HCT116 (cell line): ENCODE measurements around the gene MACF1.
"Not testable (repeated sequence)": the region's sequence is repeated elsewhere in the genome, so short reads cannot be mapped to it uniquely, and the experiment has no call there.

Experiments used
- ATF3 ChIP-seq: IDR thresholded peaks from 2 replicates; pipeline ENCODE4 v1.6.1; 2012
- CBX3 ChIP-seq: IDR thresholded peaks from 2 replicates; pipeline ENCODE4 v1.6.1; 2012; ENCODE audit warnings: low read depth
- CEBPB ChIP-seq: IDR thresholded peaks from 2 replicates; pipeline ENCODE4 v1.6.1; 2012; ENCODE audit warnings: low read depth
- CTCF ChIP-seq, 3 experiments: fragments of 200-600 bp in 1 of 3; sonication (generic) in 1 of 3; IDR thresholded peaks in 2 of 3; conservative IDR thresholded peaks in 1 of 3; 2 replicates each; pipeline ENCODE4 v1.5.1; 2012 to 2017; ENCODE audit warnings: low read depth in 2 of 3, low read length in 2 of 3, antibody characterized with exemption in 1 of 3, borderline replicate concordance in 1 of 3, control low read depth in 1 of 3, mild to moderate bottlenecking in 1 of 3, mixed read lengths in 1 of 3, mixed run types in 1 of 3, moderate library complexity in 1 of 3; ENCODE audit not compliant: insufficient read depth in 1 of 3
- EZH2 ChIP-seq: fragments of 200-600 bp; sonication (generic); IDR thresholded peaks from 2 replicates; pipeline ENCODE4 v1.6.1; 2017; ENCODE audit warnings: antibody characterized with exemption, mixed run types
- EZH2phosphoT487 ChIP-seq: fragments of 200-600 bp; IDR thresholded peaks from 2 replicates; pipeline ENCODE4 v1.6.1; 2018; ENCODE audit warnings: antibody characterized with exemption, borderline replicate concordance
- POLR2A ChIP-seq: IDR thresholded peaks from 2 replicates; pipeline ENCODE4 v1.7.0; 2011; ENCODE audit warnings: borderline replicate concordance; ENCODE audit not compliant: insufficient read depth, insufficient read length; ENCODE audit errors: extremely low read depth
- POLR2AphosphoS5 ChIP-seq: IDR thresholded peaks from 2 replicates; pipeline ENCODE4 v1.6.1; 2011; ENCODE audit warnings: mild to moderate bottlenecking, low read depth, low read length, moderate library complexity
- SIN3A ChIP-seq: IDR thresholded peaks from 2 replicates; pipeline ENCODE4 v1.6.1; 2012; ENCODE audit warnings: low read depth
- SP1 ChIP-seq: IDR thresholded peaks from 2 replicates; pipeline ENCODE4 v1.6.1; 2012; ENCODE audit warnings: low read depth
- TCF7L2 ChIP-seq: IDR thresholded peaks from 2 replicates; pipeline ENCODE4 v1.7.0; 2011; ENCODE audit warnings: borderline replicate concordance, inconsistent platforms; ENCODE audit not compliant: insufficient read depth, insufficient read length; ENCODE audit errors: extremely low read depth
- YY1 ChIP-seq: IDR thresholded peaks from 2 replicates; pipeline ENCODE4 v1.6.1; 2011; ENCODE audit warnings: low read length, low read depth, moderate library complexity, mild to moderate bottlenecking; ENCODE audit not compliant: insufficient replicate concordance; ENCODE audit errors: extremely low read depth

DNA sequence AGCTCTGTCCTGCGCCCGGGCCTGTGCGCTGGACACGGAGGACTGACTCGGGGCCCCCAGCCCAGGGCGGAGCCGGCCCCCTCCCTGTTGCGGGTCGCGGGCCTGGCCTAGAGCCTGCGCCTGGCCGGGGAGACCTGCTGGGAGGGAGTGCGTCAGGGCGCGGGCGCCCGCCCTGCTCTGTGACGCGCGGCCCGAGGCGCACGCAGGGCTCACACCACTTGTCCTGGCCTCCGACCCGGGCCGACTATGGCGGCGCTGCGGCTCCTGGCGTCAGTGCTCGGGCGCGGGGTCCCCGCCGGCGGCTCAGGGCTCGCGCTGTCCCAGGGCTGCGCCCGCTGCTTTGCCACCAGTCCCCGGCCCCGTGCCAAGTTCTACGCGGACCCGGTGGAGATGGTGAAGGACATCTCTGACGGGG, 310.2 kb downstream of the MACF1 start:
- not testable (repeated sequence) for TF ChIP-seq SIN3A; EZH2; ATF3; CTCF (IDR thresholded peaks at IDR 0.05 in 2 of 3, conservative IDR thresholded peaks at IDR 0.05 in 1 of 3; ENCODE audit: borderline replicate concordance in 1 of 3, insufficient read depth in 1 of 3, low read depth in 2 of 3, low read length in 2 of 3); CBX3; POLR2A; CEBPB; POLR2AphosphoS5; YY1; EZH2phosphoT487; SP1; TCF7L2
